Activated naive CD8-positive, alpha-beta T cell treated with anti-CD3 and anti-CD28 coated beads, Interleukin-2, amount 50 U/mL, for 16 hours (primary cell): ENCODE results near the gene ROR1.
"Not testable (repeated sequence)": the region's sequence is repeated elsewhere in the genome, so short reads cannot be mapped to it uniquely, and the experiment has no call there.

Experiments used
- DNase-seq: peaks from one replicate; pipeline ENCODE4 v3.0.0-alpha.2; 2020; ENCODE audit warnings: low read depth, low spot score

The ROR1 gene

DNA sequence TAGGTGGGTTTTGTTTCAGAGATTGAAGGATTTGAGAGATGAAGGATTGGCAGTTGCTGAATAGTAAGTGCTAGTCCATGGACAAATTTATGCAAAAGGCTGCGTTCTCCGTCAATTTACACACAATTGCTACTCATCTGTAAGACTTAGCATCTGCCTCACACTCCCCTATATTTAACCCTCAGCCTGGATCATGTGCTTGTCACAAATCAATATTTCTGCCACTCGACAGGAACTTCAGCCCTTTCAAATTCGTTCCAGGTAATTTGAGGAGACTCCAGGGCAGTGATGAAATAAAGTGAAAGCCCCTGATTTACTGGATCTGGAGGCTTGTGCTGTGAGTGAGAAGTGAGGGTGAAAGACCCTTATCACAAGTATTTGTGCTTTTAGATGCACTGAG is 324.0 kb downstream of the ROR1 start:
- no peak for DNase-seq

DNA sequence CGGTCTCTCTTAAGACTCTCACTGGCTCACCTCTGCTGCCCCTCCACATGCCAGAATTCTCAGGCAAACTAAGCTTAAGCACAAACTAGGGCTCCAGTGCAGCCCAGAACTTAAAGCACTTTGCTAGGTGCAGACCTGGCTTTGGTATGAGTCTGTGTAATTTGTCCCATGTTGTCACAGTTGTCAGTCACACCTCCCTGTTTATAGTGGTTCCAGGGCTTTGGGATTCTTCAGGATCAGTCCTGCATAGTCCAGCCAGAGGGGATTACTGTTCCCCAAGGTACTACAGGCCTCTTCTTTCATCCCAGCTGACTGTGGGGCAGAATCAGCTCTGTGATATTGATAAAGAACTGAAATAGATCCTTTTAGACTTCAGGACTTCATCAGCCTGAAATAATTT is 324.6 kb downstream of the ROR1 start:
- DNase-seq: no peak

DNA sequence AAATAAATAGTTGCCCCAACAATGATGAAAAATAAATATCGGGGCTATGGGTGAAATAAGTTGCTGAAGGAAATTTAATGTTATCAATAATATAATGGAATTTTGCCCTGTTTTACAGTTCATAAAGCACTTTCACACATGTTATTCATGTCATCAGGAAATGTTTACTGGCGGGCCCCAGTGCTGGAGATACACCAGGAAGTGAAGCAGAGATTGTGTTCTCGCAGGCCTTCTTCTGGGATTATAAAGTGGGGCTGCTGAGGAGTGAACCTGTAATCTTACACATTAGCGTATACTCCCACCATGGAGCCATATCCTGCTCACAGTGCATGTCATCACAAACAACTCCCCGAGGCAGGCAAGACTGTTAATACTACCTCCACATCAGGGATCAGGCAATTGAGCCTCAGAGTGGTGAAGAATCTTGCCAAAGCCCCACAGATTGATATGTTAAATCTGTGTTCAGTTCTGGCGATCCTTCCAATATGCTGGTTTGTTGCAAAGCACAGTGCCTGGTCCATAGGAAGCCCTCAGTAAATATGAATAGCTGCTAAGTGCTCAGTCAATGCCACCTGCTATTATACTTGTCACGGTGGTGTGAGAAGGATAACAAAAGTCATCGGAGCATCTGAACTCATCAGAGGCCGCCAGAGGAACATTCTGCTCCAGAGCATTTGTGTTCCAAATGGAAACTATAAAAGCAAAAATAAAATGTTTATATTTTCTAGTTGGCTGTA is 325.2 kb downstream of the ROR1 start:
- no peak for DNase-seq

DNA sequence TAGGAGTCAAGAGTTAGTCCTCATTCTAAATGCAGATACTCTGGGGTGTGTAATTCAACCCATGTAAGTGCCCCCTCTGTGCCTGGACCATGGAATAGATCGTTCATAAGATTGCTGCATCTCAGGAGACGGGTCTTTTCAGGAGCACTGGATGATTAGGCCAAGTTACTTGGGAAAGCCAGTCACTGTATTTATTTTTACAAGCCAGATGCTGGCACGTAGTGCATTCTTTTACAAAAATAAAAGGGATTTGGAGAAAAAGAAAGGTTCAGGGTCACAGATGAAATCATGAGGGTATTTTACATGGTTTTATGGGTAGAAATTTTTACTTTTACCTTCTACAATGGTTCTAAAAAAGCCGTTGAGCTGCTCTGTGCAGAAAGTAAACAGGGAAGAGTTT is 327.0 kb downstream of the ROR1 start:
- DNase-seq: no peak

DNA sequence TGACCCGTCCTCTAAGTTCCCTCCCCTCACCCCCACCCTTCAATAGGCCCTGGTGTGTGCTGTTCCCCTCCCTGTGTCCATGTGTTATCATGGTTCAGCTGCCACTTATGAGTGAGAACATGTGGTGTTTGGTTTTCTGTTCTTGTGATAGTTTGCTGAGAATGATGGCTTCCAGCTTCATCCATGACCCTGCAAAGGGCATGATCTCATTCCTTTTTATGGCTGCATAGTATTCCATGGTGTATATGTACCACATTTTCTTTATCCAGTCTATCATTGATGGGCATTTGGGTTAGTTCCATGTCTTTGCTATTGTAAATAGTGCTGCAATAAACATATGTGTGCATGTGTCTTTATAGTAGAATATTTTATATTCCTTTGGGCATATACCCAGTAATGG is 330.8 kb downstream of the ROR1 start:
- not testable (repeated sequence) for DNase-seq

DNA sequence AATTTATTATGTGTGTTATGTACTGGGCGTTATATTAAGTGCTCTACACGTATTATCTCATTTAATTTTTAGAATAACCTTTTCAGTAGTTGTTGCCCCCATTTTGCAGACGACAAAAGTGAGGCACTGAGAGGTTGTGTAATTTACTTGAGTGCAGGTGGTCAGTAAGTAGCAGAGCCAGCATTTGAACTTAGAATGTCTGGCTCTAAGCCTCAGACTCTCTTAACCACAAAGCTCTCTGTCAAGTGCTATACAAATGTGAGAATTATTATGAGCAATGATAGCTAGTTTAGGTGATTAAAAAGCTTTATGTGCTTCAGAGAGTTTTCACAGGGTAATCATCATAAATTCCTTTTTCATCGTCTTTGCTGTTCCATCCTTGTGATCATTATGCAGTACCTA is 333.3 kb downstream of the ROR1 start:
- DNase-seq: no peak

DNA sequence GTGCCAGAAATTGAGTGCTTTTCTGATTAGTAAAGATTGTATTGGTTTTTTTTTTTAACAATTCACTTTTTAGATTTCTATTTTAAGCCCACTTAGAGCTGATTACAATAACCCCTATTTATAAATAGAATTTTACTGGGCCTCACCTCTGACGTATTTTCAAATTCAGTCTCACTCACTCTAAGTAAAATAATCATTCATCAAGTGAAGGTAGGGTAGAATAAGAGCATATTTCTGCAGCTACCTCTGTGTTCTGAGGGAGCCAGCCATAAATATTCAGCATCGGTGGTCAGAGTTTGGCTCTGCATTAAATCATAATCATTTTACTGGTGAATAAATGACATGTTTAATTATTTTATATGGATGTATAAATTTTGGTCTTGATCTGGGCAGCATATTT is 333.8 kb downstream of the ROR1 start:
- DNase-seq: no peak

DNA sequence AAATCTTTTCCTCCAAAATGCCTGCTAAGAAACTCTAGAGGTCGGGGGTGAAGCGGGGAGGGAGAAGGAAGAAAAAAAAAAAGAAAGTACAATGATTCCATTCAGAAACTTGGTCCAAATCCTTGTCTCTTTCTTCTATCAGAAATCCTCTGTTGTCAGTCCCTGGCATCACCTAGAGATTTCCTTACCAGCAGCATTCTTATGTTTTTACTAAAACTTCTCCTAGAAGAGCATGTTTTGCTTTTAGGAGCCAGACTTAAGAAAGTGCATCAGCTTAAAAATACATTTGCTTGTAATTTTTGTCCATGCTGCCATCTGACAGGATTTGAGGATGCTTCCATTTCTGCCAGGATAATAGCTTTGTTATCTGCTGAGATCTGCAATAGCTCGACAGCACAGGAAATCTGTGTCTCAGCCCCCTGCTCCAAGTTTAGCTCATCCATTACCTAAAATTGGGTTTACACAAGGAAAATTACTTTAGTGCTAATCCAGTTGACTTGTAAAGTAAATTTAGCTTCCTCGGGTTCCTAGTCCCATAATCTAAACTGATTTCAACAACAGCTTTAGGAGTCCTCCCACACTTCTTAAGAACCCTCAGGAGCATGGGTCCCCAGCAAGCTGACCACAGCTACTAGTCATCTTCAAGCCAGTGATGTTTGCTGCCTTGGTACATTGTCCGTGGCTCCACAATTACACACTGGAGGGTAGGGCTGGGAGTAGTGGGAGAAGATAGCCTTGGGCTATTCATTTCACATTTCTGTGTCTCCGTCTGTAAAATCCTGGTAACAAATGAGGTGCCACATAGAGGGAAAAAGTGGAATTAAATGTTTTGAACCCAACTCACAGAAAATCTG is 337.3 kb downstream of the ROR1 start:
- DNase-seq: no peak

DNA sequence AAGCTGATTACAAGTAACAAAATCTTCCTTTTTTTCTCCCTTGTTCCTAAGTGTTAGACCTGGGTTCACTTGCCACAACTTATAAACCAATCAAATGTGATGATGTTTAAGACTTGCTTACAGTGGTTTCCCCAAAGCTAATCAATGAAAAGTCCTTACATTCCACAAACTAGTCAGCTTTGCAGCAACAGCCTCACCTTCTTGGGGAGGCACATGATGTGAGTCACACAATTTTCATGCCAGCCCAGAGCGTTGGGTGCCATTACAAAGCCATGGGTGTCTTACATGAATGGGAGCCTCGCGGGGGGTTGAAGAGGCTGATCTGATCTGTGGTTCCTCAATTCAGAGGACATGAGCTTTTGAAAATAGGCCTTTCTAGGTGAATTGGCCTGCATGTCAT is 338.0 kb downstream of the ROR1 start:
- no peak for DNase-seq

DNA sequence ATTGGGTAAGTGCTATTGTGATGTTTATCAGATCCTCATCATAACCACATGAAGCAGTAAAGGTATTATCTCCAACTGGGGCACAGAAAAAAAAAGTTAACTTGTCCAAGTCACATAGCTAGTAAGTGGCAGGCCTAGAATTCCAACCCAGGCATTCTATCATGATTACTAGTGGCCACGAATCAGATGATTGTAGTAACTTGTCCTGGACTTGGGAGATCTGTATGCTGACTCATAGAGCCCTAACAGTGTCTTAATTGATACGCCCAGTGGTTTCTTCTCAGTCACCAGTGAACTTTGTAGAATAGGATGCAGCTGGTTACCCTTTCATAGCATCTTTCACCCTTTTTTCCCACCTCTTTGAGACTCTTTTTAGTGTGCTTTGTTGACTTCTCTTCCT is 338.5 kb downstream of the ROR1 start:
- no peak for DNase-seq

DNA sequence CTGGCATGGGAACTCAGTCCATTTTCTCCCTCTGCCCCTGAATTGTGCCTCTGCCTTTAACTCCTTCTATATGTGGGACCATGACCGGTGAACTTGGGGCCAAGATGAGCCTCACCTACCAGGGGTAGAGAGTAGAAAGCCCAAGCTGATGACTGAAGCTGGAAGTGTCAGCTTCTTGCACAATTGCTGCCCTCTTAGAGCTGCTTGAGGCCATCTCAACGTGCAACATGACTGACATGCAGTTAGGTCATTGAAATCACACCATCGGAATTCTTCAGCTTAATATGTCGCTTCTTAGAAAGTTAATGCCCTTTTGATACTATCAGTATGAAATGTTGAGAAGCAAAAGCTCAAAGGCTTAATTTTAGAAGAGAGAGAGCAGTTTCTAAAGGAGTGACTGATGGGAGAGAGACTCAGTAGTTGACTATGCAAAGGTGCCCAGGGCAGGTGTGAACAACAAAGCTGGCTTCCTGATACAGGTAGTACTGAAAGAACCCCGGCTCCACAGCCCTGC is 340.3 kb downstream of the ROR1 start:
- no peak for DNase-seq

DNA sequence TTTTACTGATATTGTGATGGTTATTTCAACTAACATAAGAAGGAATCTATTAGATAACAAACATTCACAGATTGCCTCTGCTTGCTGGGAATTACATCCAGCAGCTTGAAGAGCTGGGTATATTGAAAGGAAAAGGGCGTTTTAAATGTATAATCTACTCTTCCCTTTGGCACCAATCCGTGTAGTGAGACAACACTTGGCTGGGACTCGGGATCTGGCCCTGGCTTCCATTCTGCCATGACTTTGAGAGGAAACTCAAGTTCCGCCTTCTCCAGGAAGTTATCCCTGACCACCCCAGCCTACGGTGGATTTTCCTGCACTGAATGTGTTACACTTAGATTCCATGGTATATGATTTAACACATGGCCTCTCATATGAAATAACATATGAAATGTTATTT is 342.7 kb downstream of the ROR1 start:
- no peak for DNase-seq

DNA sequence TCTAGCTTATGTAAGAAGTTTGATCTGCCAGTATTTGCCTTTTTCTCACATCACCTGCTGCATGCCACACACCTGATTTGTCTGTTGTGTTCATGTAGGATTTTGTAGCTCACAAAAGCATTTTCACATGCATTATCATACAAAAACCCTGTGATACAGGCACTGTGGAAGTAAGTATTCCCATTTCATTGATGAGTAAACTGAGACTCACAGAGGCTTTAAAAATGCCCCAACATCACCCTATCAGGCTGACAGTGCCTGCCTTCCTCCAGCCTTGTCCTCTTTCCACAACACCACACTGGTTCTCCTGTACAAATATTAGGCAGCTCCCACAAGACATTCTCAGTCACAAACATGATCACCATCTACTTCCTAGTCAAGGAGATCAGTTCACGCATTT is 343.7 kb downstream of the ROR1 start:
- DNase-seq: no peak

DNA sequence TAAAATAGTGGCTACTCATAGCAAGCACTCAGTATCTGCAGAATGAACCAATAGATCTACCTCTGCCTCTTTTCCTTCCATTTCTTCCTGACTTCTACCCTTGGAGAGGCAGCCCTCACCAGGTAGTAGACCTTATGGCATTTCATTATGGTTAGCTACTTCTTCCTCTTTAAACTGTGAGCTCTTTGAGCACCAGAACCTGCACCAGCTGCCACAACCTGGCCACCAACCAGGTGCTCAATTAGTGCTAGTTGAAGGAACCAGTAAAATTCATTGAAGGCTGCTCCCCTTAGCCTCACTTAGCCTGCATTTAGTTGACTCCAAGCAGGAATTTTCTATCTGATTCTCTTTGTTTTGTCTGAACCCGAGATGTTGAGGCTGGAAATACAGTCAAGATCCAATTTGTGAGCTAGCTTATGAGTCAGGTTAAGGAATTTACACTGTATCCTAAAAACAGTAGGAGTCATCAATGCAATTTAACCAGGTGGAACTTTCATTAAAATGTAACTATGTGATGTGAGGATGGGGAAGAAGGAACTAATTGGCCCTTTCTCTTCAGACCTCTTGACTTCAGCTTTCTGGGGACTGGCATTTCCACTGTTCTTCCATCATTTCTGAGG is 348.1 kb downstream of the ROR1 start:
- DNase-seq: no peak

DNA sequence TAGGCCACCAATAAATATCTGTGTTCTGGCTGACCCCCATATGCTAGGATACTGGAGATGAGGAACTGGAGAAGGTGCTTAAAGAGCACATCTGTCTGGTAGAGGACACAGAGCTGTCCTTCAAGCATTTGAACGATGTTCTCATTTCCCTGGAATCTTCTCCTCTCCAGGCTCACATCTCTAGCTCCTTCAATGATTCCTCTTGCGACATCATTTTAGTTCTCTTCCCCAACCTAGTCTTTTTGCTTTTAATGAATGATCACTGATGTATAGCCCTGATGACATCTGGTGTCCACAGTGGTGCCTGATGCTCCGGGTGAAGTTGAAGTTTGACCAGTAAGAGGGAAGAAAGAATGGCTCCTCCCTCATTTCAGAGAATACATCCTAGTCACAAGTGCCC is 348.8 kb downstream of the ROR1 start:
- DNase-seq: no peak

DNA sequence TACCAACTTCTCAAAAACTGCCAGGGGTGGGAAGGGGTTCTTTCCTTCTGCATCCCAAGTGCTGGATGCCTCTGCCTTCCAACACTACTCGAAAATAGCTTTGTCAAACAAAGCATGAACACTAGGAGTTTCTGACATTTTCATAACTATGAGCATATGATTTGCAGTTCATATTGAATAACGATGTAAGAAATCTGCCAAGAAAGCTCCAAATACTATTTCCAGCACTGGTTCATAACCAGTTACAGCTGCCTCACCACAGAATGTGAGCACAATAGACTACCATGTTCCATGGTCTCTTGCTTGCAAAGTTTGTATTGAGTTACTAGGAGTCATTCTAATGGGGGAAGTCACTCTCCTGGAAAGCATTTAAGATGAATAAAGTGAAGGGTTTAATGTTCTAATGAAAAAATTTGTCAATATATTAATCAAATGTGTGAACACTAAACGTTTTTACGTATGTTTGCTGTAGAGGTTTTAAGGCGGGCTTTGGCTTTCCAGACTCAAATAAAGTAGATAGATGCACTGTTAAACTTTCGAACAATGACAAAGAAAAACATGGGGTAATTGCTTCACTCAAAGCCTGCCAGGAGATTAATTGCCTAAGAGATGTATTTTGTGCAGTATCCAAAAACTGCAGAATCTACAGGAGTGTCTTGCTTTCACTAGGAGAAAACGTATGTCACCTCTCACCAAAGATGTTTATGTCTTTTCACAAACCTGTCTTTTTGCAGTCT is 351.1 kb downstream of the ROR1 start:
- no peak for DNase-seq

DNA sequence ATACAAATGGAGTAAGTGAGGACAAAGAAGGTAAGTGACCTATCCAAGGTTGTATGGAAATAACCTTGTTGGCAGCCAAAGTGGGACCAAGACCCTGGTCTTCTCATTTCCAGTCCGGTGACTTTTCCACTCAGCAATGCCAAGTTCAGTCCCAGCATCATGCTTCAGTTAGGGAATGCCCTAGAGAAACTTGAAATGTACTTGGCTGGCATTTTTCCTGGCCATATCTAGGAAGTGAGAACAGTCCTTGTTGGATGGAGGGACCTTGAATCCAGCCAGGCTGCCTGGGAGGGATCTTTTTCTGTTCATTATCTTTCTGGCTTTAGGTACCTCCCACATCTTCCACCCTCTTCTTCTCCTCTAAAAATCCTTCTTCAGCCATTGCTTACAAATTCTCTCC is 352.8 kb downstream of the ROR1 start:
- DNase-seq: no peak

DNA sequence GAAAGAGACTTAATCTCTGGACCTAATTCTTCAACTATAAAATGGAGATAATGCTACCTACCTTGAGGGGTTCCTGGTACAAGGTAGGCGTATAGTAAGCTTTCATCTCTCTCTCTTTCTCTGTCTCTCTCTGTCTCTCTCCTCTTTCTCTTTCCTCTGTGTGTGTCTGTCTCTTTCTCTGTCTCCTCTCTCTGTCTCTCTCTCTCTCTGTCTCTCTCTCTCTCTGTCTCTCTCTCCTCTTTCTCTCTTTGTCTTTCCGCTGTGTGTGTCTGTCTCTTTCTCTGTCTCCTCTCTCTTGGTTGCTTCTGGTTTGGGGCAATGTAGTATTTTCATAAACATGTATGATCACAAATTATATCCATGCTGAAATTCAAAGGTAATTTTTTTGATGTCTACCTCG is 353.5 kb downstream of the ROR1 start:
- DNase-seq: no peak

DNA sequence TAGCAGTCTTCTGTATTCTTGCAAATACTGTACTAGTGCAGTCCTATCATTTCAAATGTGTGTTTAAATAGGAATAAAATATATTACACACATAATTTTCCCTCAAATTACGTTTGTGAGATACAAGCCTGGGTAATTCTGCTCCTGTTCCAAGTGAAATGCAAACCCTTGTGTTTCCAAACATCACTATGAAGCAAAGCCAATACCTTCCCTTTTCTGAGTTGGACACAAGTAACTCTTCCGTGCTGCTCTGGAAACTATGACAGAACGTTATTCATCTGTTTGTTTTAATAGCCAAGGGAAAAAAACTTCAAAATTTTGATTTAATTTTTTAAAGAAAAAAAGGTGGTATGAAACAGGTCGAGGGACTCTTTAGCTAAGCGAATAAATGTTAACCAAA is 355.9 kb downstream of the ROR1 start:
- no peak for DNase-seq

DNA sequence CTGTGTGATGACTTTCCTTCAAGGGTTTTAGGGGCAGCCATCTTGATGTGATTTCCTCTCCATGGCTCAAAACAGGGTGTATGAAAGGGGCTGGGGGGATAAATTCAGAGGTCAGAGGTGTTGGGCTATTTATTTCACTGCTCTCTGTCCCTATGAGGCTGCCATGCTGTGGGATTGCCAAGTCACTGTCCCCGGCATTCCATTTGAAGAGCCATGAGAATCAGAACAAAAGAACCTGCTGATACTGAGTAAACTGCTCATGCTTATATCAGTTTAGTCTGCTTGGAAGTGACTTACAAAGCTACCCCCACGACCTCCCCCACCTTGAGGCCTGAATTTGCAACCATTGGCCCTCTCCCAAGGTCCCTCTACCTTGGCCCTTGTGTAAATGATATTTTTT is 357.3 kb downstream of the ROR1 start:
- DNase-seq: no peak

DNA sequence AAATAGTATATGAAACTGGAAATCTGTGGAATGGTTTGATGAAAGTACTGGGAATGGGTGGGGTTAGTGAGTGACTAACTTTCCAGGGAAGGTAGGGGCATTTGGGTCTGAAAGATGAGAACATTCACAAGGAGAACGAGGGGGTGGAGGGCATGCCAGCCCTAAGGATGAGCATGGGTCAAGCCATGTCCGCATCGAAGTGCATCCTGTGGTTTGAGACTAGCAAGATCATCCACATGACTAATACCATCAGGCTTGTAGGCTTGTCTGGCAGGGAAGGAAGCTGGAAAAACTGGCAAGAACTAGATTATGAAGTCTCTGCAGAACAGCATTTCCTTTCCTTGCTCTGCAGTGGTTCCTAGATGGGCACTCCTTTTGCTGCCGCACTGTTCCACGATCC is 359.2 kb downstream of the ROR1 start:
- DNase-seq: no peak
